GM12878 (cell line): ENCODE results near the gene C3orf20.

Experiments used
- CTCF ChIP-seq, 3 experiments: IDR thresholded peaks in 2 of 3; conservative IDR thresholded peaks in 1 of 3; 2 replicates each; pipeline ENCODE4 v1.5.1; 2011; ENCODE audit warnings: low read depth in 3 of 3, low read length in 3 of 3, mild to moderate bottlenecking in 3 of 3, control low read depth in 2 of 3, moderate library complexity in 2 of 3, inconsistent platforms in 1 of 3, mixed read lengths in 1 of 3; ENCODE audit not compliant: control insufficient read depth in 2 of 3, insufficient read depth in 1 of 3; ENCODE audit errors: extremely low read depth in 1 of 3
- NRF1 ChIP-seq: conservative IDR thresholded peaks from 2 replicates; pipeline ENCODE4 v1.6.1; 2011; ENCODE audit warnings: mild to moderate bottlenecking, low read depth, low read length, improper control_type of control experiment
- RAD51 ChIP-seq: fragments of 450-650 bp; IDR thresholded peaks from 2 replicates; pipeline ENCODE4 v1.6.1; 2016; ENCODE audit warnings: moderate library complexity, mild to moderate bottlenecking, inconsistent platforms
- RB1 ChIP-seq: fragments of 450-650 bp; formaldehyde crosslinking; IDR thresholded peaks from 2 replicates; pipeline ENCODE4 v1.6.1; 2017; ENCODE audit warnings: mild to moderate bottlenecking, borderline replicate concordance
- TCF7 ChIP-seq: IDR thresholded peaks from 2 replicates; pipeline ENCODE4 v1.6.1; 2014; ENCODE audit warnings: antibody characterized with exemption, borderline replicate concordance
- TF ChIP-seq, protein P1 (sequence below): IDR thresholded peaks from 2 replicates; pipeline ENCODE4 v1.6.1; 2012; ENCODE audit warnings: mild to moderate bottlenecking, low read depth, low read length

GRCh38 chr3:14664170-14664569, 10.8 kb upstream of the C3orf20 start:
- TF ChIP-seq NRF1 (no peak), TCF7 (no peak), RB1 (no peak), RAD51 (no peak), CTCF (IDR thresholded peaks at IDR 0.05 in 2 of 3, conservative IDR thresholded peaks at IDR 0.05 in 1 of 3; ENCODE audit: control insufficient read depth in 2 of 3, extremely low read depth in 1 of 3, insufficient read depth in 1 of 3, low read depth in 3 of 3, low read length in 3 of 3) (no peak)
- TF ChIP-seq, protein P1, sequence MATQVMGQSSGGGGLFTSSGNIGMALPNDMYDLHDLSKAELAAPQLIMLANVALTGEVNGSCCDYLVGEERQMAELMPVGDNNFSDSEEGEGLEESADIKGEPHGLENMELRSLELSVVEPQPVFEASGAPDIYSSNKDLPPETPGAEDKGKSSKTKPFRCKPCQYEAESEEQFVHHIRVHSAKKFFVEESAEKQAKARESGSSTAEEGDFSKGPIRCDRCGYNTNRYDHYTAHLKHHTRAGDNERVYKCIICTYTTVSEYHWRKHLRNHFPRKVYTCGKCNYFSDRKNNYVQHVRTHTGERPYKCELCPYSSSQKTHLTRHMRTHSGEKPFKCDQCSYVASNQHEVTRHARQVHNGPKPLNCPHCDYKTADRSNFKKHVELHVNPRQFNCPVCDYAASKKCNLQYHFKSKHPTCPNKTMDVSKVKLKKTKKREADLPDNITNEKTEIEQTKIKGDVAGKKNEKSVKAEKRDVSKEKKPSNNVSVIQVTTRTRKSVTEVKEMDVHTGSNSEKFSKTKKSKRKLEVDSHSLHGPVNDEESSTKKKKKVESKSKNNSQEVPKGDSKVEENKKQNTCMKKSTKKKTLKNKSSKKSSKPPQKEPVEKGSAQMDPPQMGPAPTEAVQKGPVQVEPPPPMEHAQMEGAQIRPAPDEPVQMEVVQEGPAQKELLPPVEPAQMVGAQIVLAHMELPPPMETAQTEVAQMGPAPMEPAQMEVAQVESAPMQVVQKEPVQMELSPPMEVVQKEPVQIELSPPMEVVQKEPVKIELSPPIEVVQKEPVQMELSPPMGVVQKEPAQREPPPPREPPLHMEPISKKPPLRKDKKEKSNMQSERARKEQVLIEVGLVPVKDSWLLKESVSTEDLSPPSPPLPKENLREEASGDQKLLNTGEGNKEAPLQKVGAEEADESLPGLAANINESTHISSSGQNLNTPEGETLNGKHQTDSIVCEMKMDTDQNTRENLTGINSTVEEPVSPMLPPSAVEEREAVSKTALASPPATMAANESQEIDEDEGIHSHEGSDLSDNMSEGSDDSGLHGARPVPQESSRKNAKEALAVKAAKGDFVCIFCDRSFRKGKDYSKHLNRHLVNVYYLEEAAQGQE = no peak
